Fibroblast of mammary gland (primary cell): ENCODE results near the gene PPP2R5D.

Source experiments
- DNase-seq: peaks from one replicate; pipeline ENCODE4 v3.0.0-alpha.2; 2010; ENCODE audit warnings: low read depth
- H3K4me3 ChIP-seq: 2 replicates; pipeline ENCODE4 v1.5.1; 2011; ENCODE audit warnings: low read depth, mild to moderate bottlenecking, low read length, moderate library complexity; ENCODE audit not compliant: control insufficient read depth
- CTCF ChIP-seq: conservative IDR thresholded peaks from 2 replicates; pipeline ENCODE4 v1.5.1; 2011; ENCODE audit warnings: low read depth, low read length, inconsistent platforms; ENCODE audit not compliant: control insufficient read depth, insufficient read depth

The PPP2R5D gene

GRCh38 chr6:42984001-42984923 is at the start of gene PPP2R5D:
Gene PPP2R5D (plus strand): TSS chr6:42984570. CDS start chr6:42984678, 108 bp downstream.
- DNase-seq: peak; percentile 99
- peak within 1 kb of the TSS; percentile 70 for H3K4me3 ChIP-seq
- no peak for TF ChIP-seq CTCF

- DNase-seq: no peak
- H3K4me3 ChIP-seq: no peak overlapping the region
These were observed 49.0 kb upstream of the PPP2R5D start for GRCh38 chr6:42935322-42935721.

GRCh38 chr6:42936398-42936797 is 48.0 kb upstream of the PPP2R5D start:
- no peak for DNase-seq
- no peak for TF ChIP-seq CTCF
- H3K4me3 ChIP-seq: no peak overlapping the region

More at GRCh38 chr6:42935322-42935721, 49.0 kb upstream of the PPP2R5D start:
- no peak for TF ChIP-seq CTCF

- no peak for TF ChIP-seq CTCF
- no peak for DNase-seq
- no peak overlapping the region for H3K4me3 ChIP-seq
These were observed 46.6 kb upstream of the PPP2R5D start for GRCh38 chr6:42937548-42938427.

GRCh38 chr6:42938428-42938796 is 46.0 kb upstream of the PPP2R5D start:
- DNase-seq: no peak
- no peak for TF ChIP-seq CTCF
- no peak overlapping the region for H3K4me3 ChIP-seq

GRCh38 chr6:42938987-42939809 is 45.2 kb upstream of the PPP2R5D start:
- no peak overlapping the region for H3K4me3 ChIP-seq
- TF ChIP-seq CTCF: no peak
- DNase-seq: no peak
